GM19099 (cell line): ENCODE measurements around the gene MUC12.

Experiments
- POLR2A ChIP-seq: IDR thresholded peaks from 3 replicates; pipeline ENCODE4 v1.6.1; 2011; ENCODE audit warnings: low read depth; ENCODE audit not compliant: insufficient read length; ENCODE audit errors: extremely low read depth

The MUC12 gene

GRCh38 chr7:100969066-100969615, at the start of gene MUC12:
MUC12 (plus strand) TSS chr7:100969565; CDS start chr7:100969623, 58 bp downstream.
- TF ChIP-seq POLR2A: no peak

- TF ChIP-seq POLR2A: no peak
Measured at GRCh38 chr7:100921039-100921438, 48.3 kb upstream of the MUC12 start.

- no peak for TF ChIP-seq POLR2A
Measured at GRCh38 chr7:100929808-100930174, 39.6 kb upstream of the MUC12 start.

GRCh38 chr7:100933734-100934133, 35.6 kb upstream of the MUC12 start:
- no peak for TF ChIP-seq POLR2A

- no peak for TF ChIP-seq POLR2A
Measured at GRCh38 chr7:100942045-100942774, 27.2 kb upstream of the MUC12 start.

- no peak for TF ChIP-seq POLR2A
Measured at GRCh38 chr7:100943693-100944092, 25.7 kb upstream of the MUC12 start.

- TF ChIP-seq POLR2A: no peak
Measured at GRCh38 chr7:100944138-100944537, 25.2 kb upstream of the MUC12 start.

GRCh38 chr7:100946111-100946510, 23.3 kb upstream of the MUC12 start:
- no peak for TF ChIP-seq POLR2A

GRCh38 chr7:100946766-100947365, 22.5 kb upstream of the MUC12 start:
- TF ChIP-seq POLR2A: no peak

GRCh38 chr7:100947792-100948191, 21.6 kb upstream of the MUC12 start:
- no peak for TF ChIP-seq POLR2A

- no peak for TF ChIP-seq POLR2A
Measured at GRCh38 chr7:100949227-100949932, 20.0 kb upstream of the MUC12 start, which contains the start of gene MUC3A. MUC3A (plus strand) TSS chr7:100949534; CDS start chr7:100949625, 91 bp downstream.

- no peak for TF ChIP-seq POLR2A
Measured at GRCh38 chr7:100949933-100950443, 19.4 kb upstream of the MUC12 start.

- TF ChIP-seq POLR2A: no peak
Measured at GRCh38 chr7:100951172-100951571, 18.2 kb upstream of the MUC12 start.

- TF ChIP-seq POLR2A: no peak
Measured at GRCh38 chr7:100951888-100952560, 17.3 kb upstream of the MUC12 start.

- TF ChIP-seq POLR2A: no peak
Measured at GRCh38 chr7:100952641-100953040, 16.7 kb upstream of the MUC12 start.
